ENCODE data around the gene RNFT2. TPM values are rescaled to one million over a fixed set of nuclear protein-coding genes. Genes with fewer than 3 reads are reported as not detected.

RNFT2 gene
- total and polyA plus RNA-seq, 3 donors from 2014 or later, result 6.8 to 11.7 (median 9.0) TPM

GRCh38 chr12:116695464-116695725 lies 42.7 kb upstream of the RNFT2 start:
- Histone ChIP-seq H3K9me3 (no peaks in the 10 kb centered on the region), H3K4me3 (no peak overlapping the region), H3K27me3 (no peaks in the 10 kb centered on the region), H3K36me3 (ENCODE audit: low read depth, missing control alignments) (no peaks in the 10 kb centered on the region), H3K4me1 (peaks cover 6% of the 10 kb centered on the region), H3K27ac (no peak overlapping the region)
- TF ChIP-seq POLR2A (IDR thresholded peaks at IDR 0.05) (no peak), CTCF (IDR thresholded peaks at IDR 0.05) (no peak)
- intact Hi-C loops (cut with DNase I; ENCODE audit: low total_unique reads), result no loop called here
- WGBS, 2 donors, result 81 to 86% methylated on average over 3 of the region's 3 CpGs
- DNase-seq, result no peak

GRCh38 chr12:116697305-116697704 lies 40.8 kb upstream of the RNFT2 start:
- Histone ChIP-seq H3K4me3 (no peak overlapping the region), H3K36me3 (ENCODE audit: low read depth, missing control alignments) (no peaks in the 10 kb centered on the region), H3K9me3 (no peaks in the 10 kb centered on the region), H3K27me3 (no peaks in the 10 kb centered on the region), H3K4me1 (peaks cover 6% of the 10 kb centered on the region), H3K27ac (no peak overlapping the region)
- no peak for TF ChIP-seq CTCF (IDR thresholded peaks at IDR 0.05)
- peak; percentile 34 for DNase-seq
- intact Hi-C loops (cut with DNase I; ENCODE audit: low total_unique reads), result no loop called here
- WGBS, 2 donors, result 69 to 80% methylated on average over 6 of the region's 7 CpGs

GRCh38 chr12:116697716-116698115 lies 40.4 kb upstream of the RNFT2 start:
- no peaks in the 10 kb centered on the region for H3K9me3 ChIP-seq
- H3K27me3 ChIP-seq, result no peaks in the 10 kb centered on the region
- TF ChIP-seq POLR2A (IDR thresholded peaks at IDR 0.05), result no peak
- TF ChIP-seq CTCF (IDR thresholded peaks at IDR 0.05), result no peak
- 47 to 81% methylated on average over 9 to 11 of the region's 11 CpGs for WGBS, 2 donors
- peaks cover 6% of the 10 kb centered on the region for H3K4me1 ChIP-seq
- H3K4me3 ChIP-seq, result no peak overlapping the region
- H3K36me3 ChIP-seq (ENCODE audit: low read depth, missing control alignments), result no peaks in the 10 kb centered on the region
- H3K27ac ChIP-seq, result no peak overlapping the region
- intact Hi-C loops (cut with DNase I; ENCODE audit: low total_unique reads), result no loop called here
- peak; percentile 45 for DNase-seq

GRCh38 chr12:116698116-116698515 lies 40.0 kb upstream of the RNFT2 start:
- DNase-seq, result no peak
- TF ChIP-seq CTCF (IDR thresholded peaks at IDR 0.05) (no peak), POLR2A (IDR thresholded peaks at IDR 0.05) (no peak)
- H3K4me1 ChIP-seq, result peaks cover 7% of the 10 kb centered on the region
- no peak overlapping the region for H3K4me3 ChIP-seq
- 79 to 87% methylated on average over 8 of the region's 8 CpGs for WGBS, 2 donors
- no peaks in the 10 kb centered on the region for H3K27me3 ChIP-seq
- no peaks in the 10 kb centered on the region for H3K36me3 ChIP-seq (ENCODE audit: low read depth, missing control alignments)
- H3K9me3 ChIP-seq, result no peaks in the 10 kb centered on the region
- intact Hi-C loops (cut with DNase I; ENCODE audit: low total_unique reads), result no loop called here
- H3K27ac ChIP-seq, result no peak overlapping the region

GRCh38 chr12:116698554-116699075 lies 39.5 kb upstream of the RNFT2 start:
- intact Hi-C loops (cut with DNase I; ENCODE audit: low total_unique reads), result no loop called here
- Histone ChIP-seq H3K36me3 (ENCODE audit: low read depth, missing control alignments) (no peaks in the 10 kb centered on the region), H3K4me1 (peaks cover 7% of the 10 kb centered on the region), H3K27me3 (no peaks in the 10 kb centered on the region), H3K9me3 (no peaks in the 10 kb centered on the region), H3K27ac (no peak overlapping the region), H3K4me3 (no peak overlapping the region)
- WGBS, 2 donors, result 69 to 82% methylated on average over 2 of the region's 2 CpGs
- no peak for TF ChIP-seq CTCF (IDR thresholded peaks at IDR 0.05)
- no peak for TF ChIP-seq POLR2A (IDR thresholded peaks at IDR 0.05)
- no peak for DNase-seq
